ENCODE measurements around the gene CD68. TPM values are rescaled to one million over a fixed set of nuclear protein-coding genes. Genes with fewer than 3 reads are reported as not detected.

CD68 gene
- total RNA-seq, 1 donor from 2014 or later, result 0.49 TPM

GRCh38 chr17:7627250-7628121 lies 48.0 kb downstream of the CD68 start, which contains the start of gene SAT2:
Gene SAT2 (minus strand): TSS chr17:7627821. CDS start chr17:7627635, 186 bp downstream.
- TF ChIP-seq CTCF (conservative IDR thresholded peaks at IDR 0.05), result no peak
- Mint-ChIP-seq H3K9me3 (no peaks in the 10 kb centered on the region), H3K4me1 (peaks cover 30% of the 10 kb centered on the region), H3K27me3 (ENCODE audit: low read depth) (no peaks in the 10 kb centered on the region), H3K36me3 (ENCODE audit: low read depth) (peaks cover 3% of the 10 kb centered on the region), H3K4me3 (peak within 1 kb of the TSS; percentile 90), H3K27ac (ENCODE audit: unreplicated experiment) (peak within 1 kb of the TSS; percentile 96)
- DNase-seq (ENCODE audit: low read depth, low spot score), result peak; percentile 95

- TF ChIP-seq CTCF (conservative IDR thresholded peaks at IDR 0.05), result no peak
- no peaks in the 10 kb centered on the region for H3K27me3 Mint-ChIP-seq (ENCODE audit: low read depth)
- H3K9me3 Mint-ChIP-seq, result no peaks in the 10 kb centered on the region
- peaks cover 40% of the 10 kb centered on the region for H3K4me1 Mint-ChIP-seq
- H3K4me3 Mint-ChIP-seq, result peak within 1 kb of the TSS; percentile 66
- H3K36me3 Mint-ChIP-seq (ENCODE audit: low read depth), result peaks cover 3% of the 10 kb centered on the region
- DNase-seq (ENCODE audit: low read depth, low spot score), result no peak
- H3K27ac Mint-ChIP-seq (ENCODE audit: unreplicated experiment), result peak within 1 kb of the TSS; percentile 48
Measured at GRCh38 chr17:7629939-7630571, 50.6 kb downstream of the CD68 start, which contains the start of gene SHBG. Gene SHBG (plus strand): TSS chr17:7630135. CDS start chr17:7630173, 38 bp downstream.

Other genes starting within 250 kb of the CD68 start
- 1.2 and 1.3 TPM in 2 replicates for gene ACAP1, start 243.1 kb upstream of the CD68 start, total RNA-seq
- 7.9 and 8.0 TPM in 2 replicates for gene KCTD11, start 227.5 kb upstream of the CD68 start, total RNA-seq
- gene TMEM95, start 224.5 kb upstream of the CD68 start, total RNA-seq, result not detected in 2 replicates
- gene TNK1, start 198.5 kb upstream of the CD68 start, total RNA-seq, result 0.21 and 0.43 TPM in 2 replicates
- gene PLSCR3, start 185.1 kb upstream of the CD68 start, total RNA-seq, result 21.9 and 25.7 TPM in 2 replicates
- gene TMEM256, start 175.5 kb upstream of the CD68 start, total RNA-seq, result 71.5 and 71.6 TPM in 2 replicates
- 104 and 106 TPM in 2 replicates for gene NLGN2, start 171.8 kb upstream of the CD68 start, total RNA-seq
- 0.26 and 0.93 TPM in 2 replicates for gene SPEM1, start 159.3 kb upstream of the CD68 start, total RNA-seq
- gene SPEM2, start 154.0 kb upstream of the CD68 start, total RNA-seq, result not detected in 2 replicates
- not detected in 2 replicates for gene SPEM3, start 150.8 kb upstream of the CD68 start, total RNA-seq
- gene TMEM102, start 144.2 kb upstream of the CD68 start, total RNA-seq, result 1.1 and 1.3 TPM in 2 replicates
- 6.0 and 6.5 TPM in 2 replicates for gene FGF11, start 140.1 kb upstream of the CD68 start, total RNA-seq
- gene CHRNB1, start 134.6 kb upstream of the CD68 start, total RNA-seq, result 9.7 and 9.9 TPM in 2 replicates
- 13.6 and 14.3 TPM in 2 replicates for gene ZBTB4, start 100.0 kb upstream of the CD68 start, total RNA-seq
- gene SLC35G6, start 98.2 kb upstream of the CD68 start, total RNA-seq, result not detected in 2 replicates
- 181 and 183 TPM in 2 replicates for gene POLR2A, start 95.3 kb upstream of the CD68 start, total RNA-seq
- gene TNFSF12, start 30.6 kb upstream of the CD68 start, total RNA-seq, result 4.1 and 5.4 TPM in 2 replicates
- 0.45 and 0.86 TPM in 2 replicates for gene TNFSF13, start 20.9 kb upstream of the CD68 start, total RNA-seq
- gene SENP3, start 17.7 kb upstream of the CD68 start, total RNA-seq, result 83.7 and 85.7 TPM in 2 replicates
- gene MPDU1, start 4.2 kb downstream of the CD68 start, total RNA-seq, result 74.4 and 83.7 TPM in 2 replicates
- 0.65 and 0.84 TPM in 2 replicates for gene SOX15, start 10.5 kb downstream of the CD68 start, total RNA-seq
- 51.9 and 53.8 TPM in 2 replicates for gene FXR2, start 35.3 kb downstream of the CD68 start, total RNA-seq
- gene SAT2, start 48.2 kb downstream of the CD68 start, total RNA-seq, result 76.3 and 89.1 TPM in 2 replicates
- 2.3 and 2.5 TPM in 2 replicates for gene SHBG, start 50.5 kb downstream of the CD68 start, total RNA-seq
- gene ATP1B2, start 71.3 kb downstream of the CD68 start, total RNA-seq, result 12.1 and 14.3 TPM in 2 replicates
- 135 and 150 TPM in 2 replicates for gene TP53, start 107.9 kb downstream of the CD68 start, total RNA-seq
- 35.7 and 41.1 TPM in 2 replicates for gene WRAP53, start 108.8 kb downstream of the CD68 start, total RNA-seq
- 25.3 and 25.5 TPM in 2 replicates for gene EFNB3, start 125.6 kb downstream of the CD68 start, total RNA-seq
- 0.16 and 0.27 TPM in 2 replicates for gene DNAH2, start 138.1 kb downstream of the CD68 start, total RNA-seq